Activated CD8-positive, alpha-beta T cell treated with anti-CD3 and anti-CD28 coated beads for 36 hours (primary cell): Measurements from ENCODE around the gene TFAP2E. TPM values are rescaled to one million over a fixed set of nuclear protein-coding genes. Genes with fewer than 3 reads are reported as not detected.

Experiments
- ATAC-seq: fragments of 200-7000 bp; cut with Tn5 transposase; one replicate; pipeline ENCODE4 v1.10.0; 2021; ENCODE audit warnings: mild to moderate bottlenecking, moderate library complexity
- CTCF ChIA-PET: fragments of 350-600 bp; sonication (Branson Sonifier 250); formaldehyde crosslinking; loops from one replicate; lab custom pipeline; 2021; ENCODE audit warnings: antibody characterized with exemption; lab: Charles Lee
- POLR2A ChIA-PET: fragments of 350-600 bp; sonication (Branson Sonifier 250); formaldehyde crosslinking; loops from one replicate; lab custom pipeline; 2021; ENCODE audit warnings: antibody characterized with exemption; lab: Charles Lee
- DNase-seq: peaks from one replicate; pipeline ENCODE4 v3.0.0-alpha.2; 2020
- H3K27ac Mint-ChIP-seq: one replicate; pipeline ENCODE4 v1.8.0; 2021; ENCODE audit warnings: mild to moderate bottlenecking, mixed read lengths
- H3K27me3 Mint-ChIP-seq: one replicate; pipeline ENCODE4 v1.8.0; 2021; ENCODE audit warnings: mixed read lengths
- H3K36me3 Mint-ChIP-seq: one replicate; pipeline ENCODE4 v1.8.0; 2021; ENCODE audit warnings: low read depth, mixed read lengths
- H3K4me1 Mint-ChIP-seq: one replicate; pipeline ENCODE4 v1.8.0; 2021; ENCODE audit warnings: low read depth, mixed read lengths
- H3K4me3 Mint-ChIP-seq: one replicate; pipeline ENCODE4 v1.8.0; 2021; ENCODE audit warnings: mild to moderate bottlenecking, moderate library complexity, mixed read lengths
- H3K9me3 Mint-ChIP-seq: one replicate; pipeline ENCODE4 v1.8.0; 2021; ENCODE audit warnings: mixed read lengths
- CTCF ChIP-seq: fragments of 200-600 bp; IDR thresholded peaks from one replicate; pipeline ENCODE4 v1.8.0; 2022; ENCODE audit warnings: antibody characterized with exemption, mild to moderate bottlenecking
- intact Hi-C: fragments of 100-400 bp; cut with micrococcal nuclease; formaldehyde crosslinking; loops from one replicate; pipeline ENCODE4 v1.10.0; 2022
- total RNA-seq, 2 experiments: library from RNA; stranded (reverse); gene quantifications; one replicate each; pipeline ENCODE4 v1.2.3, GENCODE V29; 2021

Gene TFAP2E
- total RNA-seq, 2 experiments from 2014 or later, result 0.56 to 0.58 TPM

DNA sequence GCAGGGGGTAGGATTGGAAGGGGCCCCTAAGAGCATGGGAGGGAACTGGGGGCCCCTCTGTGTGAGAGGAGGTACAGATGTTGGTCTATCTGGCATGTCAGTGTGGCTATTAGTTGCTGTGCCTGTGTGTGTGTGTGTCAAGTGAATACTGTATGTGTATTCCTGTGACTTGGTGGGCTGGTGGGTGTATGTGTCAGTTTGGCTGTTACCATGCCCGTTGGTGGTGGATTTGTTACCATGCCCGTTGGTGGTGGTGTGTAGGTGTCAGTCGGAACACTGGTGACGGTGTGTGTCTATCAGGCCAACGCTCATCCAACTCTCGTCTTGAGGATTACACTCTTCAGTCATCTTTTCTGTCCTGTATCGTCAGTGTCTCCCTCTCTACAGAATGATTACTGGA is 22.6 kb downstream of the TFAP2E start:
- ChIA-PET CTCF (no interaction called here), POLR2A (no interaction called here)
- H3K27ac Mint-ChIP-seq, result no peak overlapping the region
- no peak for DNase-seq
- no peak for ATAC-seq
- H3K27me3 Mint-ChIP-seq, result no peaks in the 10 kb centered on the region
- H3K4me1 Mint-ChIP-seq, result peaks cover 7% of the 10 kb centered on the region
- H3K36me3 Mint-ChIP-seq, result peaks cover 6% of the 10 kb centered on the region
- TF ChIP-seq CTCF, result no peak
- intact Hi-C loops, result no loop called here
- no peaks in the 10 kb centered on the region for H3K9me3 Mint-ChIP-seq
- no peak overlapping the region for H3K4me3 Mint-ChIP-seq

DNA sequence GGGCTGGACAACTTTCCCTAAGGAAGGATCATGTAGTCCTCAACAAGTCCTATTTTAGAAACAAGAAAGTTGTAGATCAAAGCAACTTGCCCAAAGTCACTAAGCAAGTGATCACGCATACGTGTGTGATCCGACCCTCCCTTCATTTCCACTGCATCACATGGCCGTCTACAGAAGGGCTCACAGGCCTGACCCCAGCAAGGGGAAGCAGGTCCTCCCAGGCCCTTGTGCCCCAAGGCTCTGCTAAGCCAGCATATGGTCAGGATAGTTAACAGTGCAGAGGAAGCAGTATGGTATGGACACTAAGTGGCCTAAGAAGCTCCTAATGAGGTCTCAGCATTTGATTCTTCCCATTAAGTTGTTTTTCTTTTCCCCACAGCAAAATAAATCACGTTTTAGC is 24.8 kb downstream of the TFAP2E start:
- H3K27ac Mint-ChIP-seq, result no peak overlapping the region
- TF ChIP-seq CTCF, result no peak
- POLR2A ChIA-PET, result no interaction called here

GRCh38 chr1:35598895-35599294 is 25.8 kb downstream of the TFAP2E start:
- ChIA-PET POLR2A (no interaction called here), CTCF (no interaction called here)
- peaks cover 16% of the 10 kb centered on the region for H3K36me3 Mint-ChIP-seq
- H3K27ac Mint-ChIP-seq, result no peak overlapping the region
- intact Hi-C loops, result no loop called here
- ATAC-seq (no peak), DNase-seq (no peak)
- no peaks in the 10 kb centered on the region for H3K9me3 Mint-ChIP-seq
- no peaks in the 10 kb centered on the region for H3K4me1 Mint-ChIP-seq
- H3K27me3 Mint-ChIP-seq, result no peaks in the 10 kb centered on the region
- TF ChIP-seq CTCF, result no peak
- H3K4me3 Mint-ChIP-seq, result no peak overlapping the region

More for the DNA sequence above, 24.8 kb downstream of the TFAP2E start:
- Mint-ChIP-seq H3K36me3 (peaks cover 9% of the 10 kb centered on the region), H3K9me3 (no peaks in the 10 kb centered on the region), H3K27me3 (no peaks in the 10 kb centered on the region), H3K4me1 (peaks cover 6% of the 10 kb centered on the region), H3K4me3 (no peak overlapping the region)
- intact Hi-C loops, result no loop called here
- ATAC-seq (no peak), DNase-seq (no peak)
- CTCF ChIA-PET, result interaction anchor here (1.5 kb wide), 1 partner anchor 33 kb away, joined by 4 read pairs; no protein-coding TSS in a partner anchor

DNA sequence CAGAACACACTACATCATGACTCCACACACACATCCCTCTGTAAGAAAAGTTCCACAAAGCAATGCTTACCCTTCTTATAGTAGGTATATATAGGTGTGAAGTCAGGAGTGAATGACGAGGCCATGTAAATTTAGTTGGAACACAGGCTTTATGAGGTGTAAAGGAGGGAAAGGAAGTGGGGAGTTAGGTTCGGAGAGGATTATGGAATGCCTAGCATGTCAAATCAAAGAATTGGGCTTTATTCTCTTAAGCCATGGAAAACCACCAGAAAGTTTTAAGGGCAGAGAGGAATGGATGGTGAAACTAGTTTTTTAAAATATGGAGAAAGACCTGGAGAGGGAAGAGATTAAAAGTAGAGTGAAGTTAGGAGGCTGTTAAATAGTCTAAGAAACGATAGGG is 26.3 kb downstream of the TFAP2E start:
- Mint-ChIP-seq H3K9me3 (no peaks in the 10 kb centered on the region), H3K4me1 (no peaks in the 10 kb centered on the region), H3K4me3 (no peak overlapping the region), H3K36me3 (peaks cover 16% of the 10 kb centered on the region), H3K27ac (no peak overlapping the region), H3K27me3 (no peaks in the 10 kb centered on the region)
- ChIA-PET CTCF (interaction anchor here (0.9 kb wide), 1 partner anchor 30 kb away, joined by 3 read pairs; no protein-coding TSS in a partner anchor), POLR2A (no interaction called here)
- TF ChIP-seq CTCF, result no peak
- ATAC-seq (no peak), DNase-seq (no peak)
- intact Hi-C loops, result no loop called here

DNA sequence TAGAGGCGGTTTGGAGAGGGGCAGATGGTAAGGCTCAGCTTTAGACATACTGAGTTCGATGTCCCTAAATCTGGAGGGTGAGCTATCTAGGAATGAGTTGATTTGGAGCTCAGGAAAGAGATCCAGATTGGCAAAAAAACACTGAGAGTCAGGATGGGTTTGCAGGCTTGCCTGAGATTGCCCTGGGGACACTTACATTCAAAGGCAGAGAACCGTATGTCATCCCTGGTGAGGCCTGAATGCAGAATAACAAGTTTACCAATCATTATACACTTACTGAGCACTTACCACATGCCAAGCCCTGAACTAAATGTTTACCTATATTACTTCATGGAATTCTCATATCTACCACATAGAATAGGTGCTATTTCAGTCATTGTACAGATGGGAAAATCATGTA is 27.5 kb downstream of the TFAP2E start:
- intact Hi-C loops, result no loop called here
- POLR2A ChIA-PET, result interaction anchor here (0.9 kb wide), 1 partner anchor 169 kb away, joined by 3 read pairs; the partner anchor contains the start of gene CLSPN

More for the DNA sequence above, 27.5 kb downstream of the TFAP2E start:
- Mint-ChIP-seq H3K9me3 (no peaks in the 10 kb centered on the region), H3K36me3 (peaks cover 20% of the 10 kb centered on the region), H3K27ac (no peak overlapping the region), H3K4me1 (no peaks in the 10 kb centered on the region), H3K4me3 (no peak overlapping the region), H3K27me3 (no peaks in the 10 kb centered on the region)
- TF ChIP-seq CTCF, result no peak
- CTCF ChIA-PET, result interaction anchor here (1.1 to 1.2 kb wide), 2 partner anchors 126 to 150 kb away, joined by 4 to 5 read pairs; no protein-coding TSS in a partner anchor
- ATAC-seq, result no peak
- no peak for DNase-seq
